Activated CD4-positive, alpha-beta T cell treated with anti-CD3 and anti-CD28 coated beads for 48 hours (primary cell): Measurements from ENCODE around the gene TIGD4.

ENCODE experiments used
- DNase-seq: peaks from one replicate; pipeline ENCODE4 v3.0.0-alpha.2; 2020

Gene TIGD4

GRCh38 chr4:152779513-152780266 is at the start of gene TIGD4, which contains the start of gene ARFIP1:
Gene TIGD4, minus strand, starts transcription at chr4:152779730. Its CDS starts 8,726 bp downstream, at chr4:152771004.
Gene ARFIP1, plus strand, starts transcription at chr4:152779954. Its CDS starts 49,680 bp downstream, at chr4:152829634.
- DNase-seq = peak; percentile 96

GRCh38 chr4:152828122-152828521 is 48.6 kb upstream of the TIGD4 start:
- DNase-seq = no peak

GRCh38 chr4:152825336-152825735 is 45.8 kb upstream of the TIGD4 start:
- no peak for DNase-seq

GRCh38 chr4:152824561-152824960 is 45.0 kb upstream of the TIGD4 start:
- DNase-seq = no peak

GRCh38 chr4:152822323-152822722 is 42.8 kb upstream of the TIGD4 start:
- DNase-seq = no peak

- no peak for DNase-seq
Measured at GRCh38 chr4:152820073-152820472, 40.5 kb upstream of the TIGD4 start.

- DNase-seq = no peak
Measured at GRCh38 chr4:152819026-152819645, 39.6 kb upstream of the TIGD4 start.

GRCh38 chr4:152817331-152817730 is 37.8 kb upstream of the TIGD4 start:
- DNase-seq = no peak

GRCh38 chr4:152815078-152815477 is 35.5 kb upstream of the TIGD4 start:
- DNase-seq = no peak

GRCh38 chr4:152810715-152811287 is 31.3 kb upstream of the TIGD4 start:
- no peak for DNase-seq

GRCh38 chr4:152808670-152809069 is 29.1 kb upstream of the TIGD4 start:
- DNase-seq = no peak

GRCh38 chr4:152807294-152807829 is 27.8 kb upstream of the TIGD4 start:
- DNase-seq = no peak

- no peak for DNase-seq
Measured at GRCh38 chr4:152806501-152807125, 27.1 kb upstream of the TIGD4 start.

- DNase-seq = no peak
Measured at GRCh38 chr4:152805818-152806217, 26.3 kb upstream of the TIGD4 start.

- DNase-seq = no peak
Measured at GRCh38 chr4:152805071-152805650, 25.6 kb upstream of the TIGD4 start.

GRCh38 chr4:152803541-152803940 is 24.0 kb upstream of the TIGD4 start:
- DNase-seq = no peak

GRCh38 chr4:152795891-152796290 is 16.4 kb upstream of the TIGD4 start:
- DNase-seq = no peak

GRCh38 chr4:152786627-152787026 is 7.1 kb upstream of the TIGD4 start:
- DNase-seq = no peak

GRCh38 chr4:152785639-152786615 is 6.4 kb upstream of the TIGD4 start:
- no peak for DNase-seq

GRCh38 chr4:152784490-152785350 is 5.2 kb upstream of the TIGD4 start:
- DNase-seq = no peak
